MM.1S (cell line): Measurements from ENCODE around the gene RBM23.

Experiments
- CTCF ChIP-seq: fragments of 300-600 bp; sonication (generic); IDR thresholded peaks from 2 replicates; pipeline ENCODE4 v1.5.1; 2016; ENCODE audit warnings: antibody characterized with exemption, low read length, mixed read lengths
- EZH2 ChIP-seq: fragments of 300-600 bp; sonication (generic); optimal IDR thresholded peaks from 2 replicates; pipeline ENCODE3; 2017; ENCODE audit warnings: low read depth, mild to moderate bottlenecking, antibody characterized with exemption, low read length, mixed read lengths

GRCh38 chr14:22884076-22884737, 34.7 kb downstream of the RBM23 start:
- TF ChIP-seq CTCF (no peak), EZH2 (no peak)
